NCI-H1105 treated with DMSO at 0.1 percent for 48 hours (cell line): ENCODE measurements around the gene PPP1R13L.

Source experiments
- DNase-seq: peaks from one replicate; lab custom pipeline; 2025; lab: John Stamatoyannopoulos, UW

The PPP1R13L gene

DNA sequence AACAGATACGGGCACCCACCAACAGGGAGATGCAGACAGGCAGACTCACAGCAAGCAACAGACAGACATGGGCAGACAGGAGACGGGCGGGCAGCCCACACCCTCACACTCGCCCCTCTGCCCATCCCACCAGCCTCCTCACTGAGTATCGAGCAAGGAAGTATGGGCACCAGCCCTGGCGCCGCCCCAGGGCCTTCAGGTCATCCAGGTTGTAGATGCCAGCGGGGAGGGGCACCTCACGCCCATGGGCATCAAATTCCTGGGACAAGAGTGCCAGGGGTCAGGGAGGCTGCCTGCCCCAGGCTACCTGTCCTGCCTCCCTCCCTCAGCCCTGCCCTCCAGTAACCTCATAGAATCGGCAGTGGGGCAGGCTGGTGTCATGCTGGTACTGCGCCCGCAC, 40.2 kb downstream of the PPP1R13L start:
- DNase-seq, result no peak

DNA sequence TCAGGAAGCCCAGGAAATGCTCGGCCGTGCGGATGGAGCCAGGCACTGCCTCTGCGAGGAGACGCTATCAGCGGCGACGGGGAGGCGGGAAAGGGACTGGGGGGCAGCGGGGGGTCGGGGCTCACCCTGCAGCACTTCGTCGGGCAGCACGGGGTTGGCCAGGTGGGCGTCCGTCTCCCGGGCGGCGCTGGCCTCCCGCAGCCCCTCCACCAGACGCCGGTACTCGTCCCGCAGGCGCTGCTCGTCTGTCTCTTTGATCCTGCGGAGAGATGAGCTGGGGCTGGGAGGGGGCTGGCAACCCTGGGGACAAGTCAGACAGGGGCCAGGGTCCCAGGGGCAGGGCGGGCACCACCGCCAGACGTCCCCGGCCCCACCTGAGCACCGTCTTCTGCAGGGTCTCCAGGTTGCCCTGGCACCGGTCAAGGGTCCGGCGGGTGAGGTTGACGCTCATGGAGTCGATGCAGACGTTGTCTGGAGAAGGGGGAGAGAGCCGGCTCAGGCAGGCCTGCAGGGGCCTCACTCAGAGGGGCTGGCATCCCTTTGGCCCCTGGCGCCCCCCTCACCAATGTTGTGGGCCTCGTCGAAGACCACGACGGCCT, 40.9 kb downstream of the PPP1R13L start:
- no peak for DNase-seq

DNA sequence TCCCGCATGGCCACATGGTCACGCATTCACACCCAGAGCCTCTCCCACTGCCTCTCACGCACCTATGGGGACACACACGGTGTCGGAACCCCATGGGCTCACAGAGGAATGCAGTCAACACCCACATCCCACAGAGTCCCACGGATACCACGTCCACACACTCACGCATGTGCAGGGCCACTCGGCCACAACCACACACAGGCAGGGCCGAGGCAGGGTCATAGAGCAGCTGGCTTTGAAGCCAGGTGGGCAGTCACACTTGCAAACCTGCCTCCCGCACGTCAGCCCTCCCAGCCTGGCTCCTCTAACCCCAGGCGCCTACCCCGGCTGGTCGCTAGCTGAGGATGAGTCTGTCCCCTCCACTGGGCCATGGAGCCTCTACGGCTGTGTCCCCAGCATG, 42.6 kb downstream of the PPP1R13L start:
- DNase-seq, result no peak

DNA sequence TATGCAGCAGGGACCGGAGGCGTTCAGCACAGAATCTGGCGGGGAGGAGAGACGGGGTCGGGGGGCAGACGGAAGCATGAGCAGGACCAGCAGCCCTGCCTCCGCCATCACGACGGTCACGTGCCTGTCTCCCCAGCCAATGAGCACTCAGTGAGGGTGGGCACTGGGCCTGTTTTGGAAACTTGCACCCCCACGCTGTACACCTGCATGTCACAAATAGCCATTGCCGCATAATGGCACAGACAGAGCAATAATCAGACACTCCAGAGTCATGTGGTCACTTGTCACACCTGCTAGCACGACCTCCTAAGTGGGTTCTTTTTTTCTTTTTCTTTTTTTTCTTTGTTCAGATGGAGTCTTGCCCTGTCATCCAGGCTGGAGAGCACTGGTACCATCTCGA, 43.3 kb downstream of the PPP1R13L start:
- DNase-seq, result no peak

DNA sequence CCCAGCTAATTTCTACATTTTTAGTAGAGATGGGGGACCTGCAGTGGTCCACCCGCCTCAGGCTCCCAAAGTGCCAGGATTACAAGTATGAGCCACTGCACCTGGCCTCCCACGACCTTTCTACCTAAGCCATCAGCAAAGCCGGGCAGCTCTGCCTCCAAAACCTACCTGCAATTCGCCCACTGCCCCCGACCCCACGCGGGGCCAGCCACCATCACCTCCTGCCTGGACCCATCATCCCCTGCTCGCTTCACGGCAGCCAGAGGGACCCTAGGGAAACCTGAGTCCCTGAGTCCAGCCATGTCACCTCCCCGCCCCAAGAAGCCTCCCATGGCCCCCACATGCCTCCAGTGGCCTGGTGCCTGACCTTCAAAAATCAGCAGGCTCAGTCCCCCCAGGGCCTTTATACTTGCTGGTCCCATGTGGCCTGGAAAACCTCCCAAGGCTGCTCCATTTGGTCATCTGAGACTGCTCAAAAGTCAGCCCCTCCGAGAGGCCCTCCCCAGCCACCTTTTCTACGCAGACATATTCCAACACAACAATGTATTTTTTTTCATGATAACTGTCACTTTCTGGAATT, 46.6 kb downstream of the PPP1R13L start:
- no peak for DNase-seq

DNA sequence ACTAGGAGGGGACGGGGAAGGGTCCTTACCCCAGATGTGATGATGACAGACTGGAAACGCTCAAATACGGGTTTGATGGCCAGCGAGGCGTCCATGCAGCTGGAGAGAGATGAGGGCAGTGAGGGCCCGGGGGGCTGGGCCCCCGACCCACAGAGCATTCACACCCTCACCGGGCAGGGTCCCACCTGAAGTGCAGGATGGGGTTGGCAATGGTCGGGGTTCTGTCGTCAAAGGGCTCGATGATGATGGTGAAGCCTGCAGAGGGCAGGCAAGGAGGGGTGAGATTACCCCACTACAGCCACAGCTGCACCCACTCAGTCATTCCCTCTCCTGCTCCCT, 47.5 kb downstream of the PPP1R13L start:
- DNase-seq, result no peak

DNA sequence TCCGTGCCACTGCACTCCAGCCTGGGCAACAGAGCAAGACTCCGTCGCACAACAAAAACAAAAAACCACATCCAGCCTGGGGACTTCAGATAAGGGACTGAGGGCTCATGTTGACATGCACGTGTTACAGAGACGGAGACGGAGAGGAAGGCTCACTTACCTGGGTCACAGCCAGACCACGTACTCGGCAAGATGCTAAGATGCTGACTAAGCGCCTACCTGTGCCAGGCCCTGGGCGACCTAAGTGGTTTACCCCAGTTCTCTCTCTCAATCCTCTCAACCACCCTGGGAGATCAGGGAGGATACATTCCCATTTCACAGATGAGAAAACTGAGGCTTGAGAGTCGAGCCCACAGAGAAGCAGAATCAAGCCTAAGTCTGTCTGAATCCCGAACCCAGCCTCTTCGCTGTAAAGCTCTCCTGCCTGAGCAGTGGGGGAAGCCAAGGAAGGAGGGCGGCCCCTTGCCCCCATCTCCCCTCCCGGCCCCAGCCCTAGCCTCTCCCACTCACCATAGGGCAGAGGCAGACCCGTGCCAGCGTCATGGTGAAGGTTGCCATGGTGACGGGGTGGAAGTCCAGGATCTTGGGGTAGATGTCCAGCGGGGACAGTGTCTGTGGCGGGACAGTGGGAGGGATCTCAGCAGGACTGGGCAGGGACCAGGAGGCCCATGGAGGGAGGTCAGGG, 48.0 kb downstream of the PPP1R13L start:
- DNase-seq, result no peak

DNA sequence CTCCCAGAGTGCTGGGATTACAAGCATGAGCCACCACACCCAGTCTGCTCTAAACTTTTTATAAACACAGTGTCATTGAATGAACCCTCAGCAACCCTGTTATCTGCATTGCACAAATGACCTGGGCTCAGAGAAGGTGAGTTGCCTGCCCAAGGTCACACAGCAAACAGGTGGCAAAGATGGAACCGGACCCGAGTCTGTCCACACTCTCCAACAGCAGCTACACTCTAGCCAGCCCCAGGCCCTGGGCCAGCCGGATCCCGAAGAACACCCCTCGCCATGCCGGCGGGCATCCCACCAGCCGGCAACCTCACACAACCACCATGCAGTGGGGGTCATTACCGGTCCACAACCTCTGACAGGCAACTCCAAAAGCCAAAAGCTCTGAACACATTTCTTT, 49.0 kb downstream of the PPP1R13L start:
- DNase-seq, result no peak

DNA sequence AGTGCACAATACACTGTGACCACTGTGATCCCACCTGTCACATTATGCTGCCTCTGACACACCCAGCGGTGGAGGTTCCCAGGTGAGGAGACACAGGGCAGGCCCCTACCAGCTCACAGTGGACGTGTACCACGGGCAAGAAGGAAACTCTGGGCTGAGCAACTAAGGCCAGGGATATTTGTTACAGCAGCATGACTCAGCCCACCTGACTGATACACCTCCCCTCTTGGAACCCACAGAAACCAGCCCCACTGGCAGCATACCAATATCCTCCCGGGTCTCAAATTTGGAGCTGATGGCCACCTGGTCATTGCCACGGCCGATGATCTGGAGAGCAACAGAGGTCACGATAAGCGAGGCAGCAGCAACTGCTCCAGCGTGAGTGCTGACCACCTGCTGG, 49.5 kb downstream of the PPP1R13L start:
- DNase-seq, result no peak

DNA sequence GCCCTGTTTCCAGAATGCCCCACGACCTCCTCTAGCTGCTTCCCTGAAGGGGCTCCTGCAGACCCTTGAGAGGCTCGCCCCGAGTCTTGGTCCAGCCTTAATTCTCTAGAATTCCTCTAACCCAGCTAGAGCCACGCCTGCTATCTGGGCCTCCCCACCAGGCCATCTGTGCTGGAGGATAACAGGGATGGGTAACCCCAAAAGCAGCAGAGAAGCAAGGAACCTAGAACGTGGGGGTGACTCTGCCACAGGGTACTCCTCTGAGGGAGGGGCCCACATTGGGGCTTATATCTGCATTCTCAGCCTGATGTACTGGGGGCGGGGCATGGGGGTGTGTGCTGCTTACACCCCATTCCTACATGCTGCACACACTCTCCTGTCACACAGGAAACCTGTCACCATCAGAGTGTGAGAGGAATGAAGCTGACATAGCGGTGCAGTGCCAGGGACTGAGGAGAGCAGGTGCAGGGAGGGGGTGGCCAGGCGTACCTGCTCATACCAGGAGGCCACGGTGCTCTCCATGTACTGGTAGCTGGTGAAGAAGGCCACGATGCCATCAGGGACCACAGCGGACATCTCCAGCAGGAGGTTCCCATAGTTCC, 50.5 kb downstream of the PPP1R13L start:
- no peak for DNase-seq

DNA sequence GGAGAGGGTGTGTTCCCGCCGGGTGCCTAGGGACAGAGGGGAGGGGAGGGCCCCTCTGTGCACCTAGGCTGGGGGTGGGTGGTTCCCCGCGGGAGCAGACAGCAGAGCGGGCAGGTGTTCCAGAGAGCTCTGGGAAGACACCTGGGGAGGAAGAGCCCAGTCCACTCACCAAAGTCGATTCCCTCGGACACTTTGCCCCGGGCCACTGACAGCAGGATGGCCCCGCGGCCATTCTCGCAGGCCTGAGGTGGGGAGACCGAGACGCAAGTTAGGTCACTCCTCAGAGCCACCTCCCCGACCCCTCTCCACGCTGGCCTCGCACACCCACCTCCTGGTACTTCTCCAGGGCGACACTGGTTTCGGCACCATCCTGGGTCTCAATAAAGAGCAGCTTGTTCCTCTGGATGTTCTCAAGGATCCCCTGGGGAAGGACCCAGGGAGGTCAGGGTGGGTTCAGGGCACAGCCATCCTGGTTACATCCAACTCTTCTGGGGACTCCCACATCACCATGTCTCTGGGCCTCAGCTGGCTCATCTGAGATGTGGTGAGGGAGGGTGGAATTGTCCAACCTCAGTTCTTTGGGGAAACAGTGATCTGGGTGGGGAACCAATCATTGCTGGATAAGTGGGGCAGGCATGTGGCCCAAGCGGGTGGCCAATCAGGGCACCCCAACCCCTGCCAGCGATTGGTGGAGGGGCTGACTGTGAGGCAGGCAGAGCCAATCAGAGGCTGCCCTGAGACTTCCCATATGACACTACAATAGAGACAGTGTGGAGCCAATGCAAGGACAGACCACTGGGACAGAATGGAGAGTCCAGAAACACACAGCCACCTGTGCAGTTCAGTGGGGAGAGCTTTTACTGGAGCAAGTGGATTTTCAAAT, 51.7 kb downstream of the PPP1R13L start:
- no peak for DNase-seq

DNA sequence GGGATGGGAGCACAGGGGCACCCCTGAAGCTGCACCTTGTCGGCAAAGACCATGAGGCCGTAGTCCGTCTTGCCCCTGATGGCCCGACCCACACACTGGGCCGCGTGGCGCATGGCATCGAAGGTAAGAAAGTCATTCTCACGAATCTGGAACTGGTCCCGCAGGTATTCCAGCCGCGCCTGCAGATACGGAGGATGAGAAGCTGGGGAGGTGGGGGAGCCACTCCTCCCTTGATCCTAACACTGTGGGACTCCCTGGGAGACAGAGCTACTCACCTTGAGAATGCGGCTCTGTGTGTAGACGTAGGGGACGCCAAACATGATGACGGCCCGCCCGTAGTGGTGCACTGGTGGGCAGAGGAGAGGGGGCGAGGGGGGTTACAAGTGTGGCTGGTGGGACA, 52.4 kb downstream of the PPP1R13L start:
- DNase-seq, result no peak

DNA sequence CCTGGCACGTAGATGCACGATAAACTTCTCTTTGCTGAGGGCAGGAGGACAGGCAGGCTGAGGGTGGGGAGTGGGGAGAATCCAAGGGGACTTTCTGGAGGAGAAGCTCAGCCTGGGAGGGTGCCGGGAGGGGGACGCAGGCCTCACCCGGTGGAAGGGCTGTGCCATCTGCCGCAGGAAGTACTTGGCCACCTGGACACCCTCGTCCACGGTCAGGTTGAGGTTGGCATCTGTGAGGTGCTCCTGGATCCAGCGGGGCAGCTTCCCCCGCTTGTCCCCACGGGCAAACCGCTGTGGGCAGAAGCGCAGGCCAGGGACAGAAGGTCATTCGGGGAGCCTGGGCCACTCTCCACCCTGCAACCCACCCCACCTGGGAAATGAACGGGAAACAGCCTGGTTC, 52.8 kb downstream of the PPP1R13L start:
- DNase-seq, result no peak

DNA sequence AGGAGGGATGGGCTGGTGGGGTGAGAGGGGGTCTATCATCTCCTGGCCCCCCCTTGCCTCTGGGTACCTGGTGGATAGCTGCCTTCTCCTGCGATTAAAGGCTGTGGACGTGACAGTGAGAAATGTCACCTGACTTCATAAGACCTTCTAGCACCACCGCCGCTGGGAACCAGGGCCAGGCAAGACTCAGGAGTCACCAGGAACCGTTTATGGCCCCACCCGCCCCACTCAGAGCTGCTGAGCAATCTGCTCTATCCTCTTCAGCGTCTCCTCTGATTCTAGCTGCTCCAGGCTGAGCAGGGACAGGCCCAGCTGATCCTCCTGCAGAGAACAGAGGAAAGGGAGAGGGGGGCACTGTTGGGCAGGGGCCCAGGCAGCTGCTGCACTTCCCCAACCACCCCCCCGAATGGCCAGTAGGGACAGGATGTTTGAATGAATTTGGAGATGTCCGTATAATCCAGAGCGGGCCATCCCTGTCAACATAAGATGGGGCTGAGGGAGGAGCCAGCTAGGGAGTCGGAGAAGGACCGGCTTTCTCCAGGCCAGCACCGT, 53.4 kb downstream of the PPP1R13L start:
- no peak for DNase-seq

DNA sequence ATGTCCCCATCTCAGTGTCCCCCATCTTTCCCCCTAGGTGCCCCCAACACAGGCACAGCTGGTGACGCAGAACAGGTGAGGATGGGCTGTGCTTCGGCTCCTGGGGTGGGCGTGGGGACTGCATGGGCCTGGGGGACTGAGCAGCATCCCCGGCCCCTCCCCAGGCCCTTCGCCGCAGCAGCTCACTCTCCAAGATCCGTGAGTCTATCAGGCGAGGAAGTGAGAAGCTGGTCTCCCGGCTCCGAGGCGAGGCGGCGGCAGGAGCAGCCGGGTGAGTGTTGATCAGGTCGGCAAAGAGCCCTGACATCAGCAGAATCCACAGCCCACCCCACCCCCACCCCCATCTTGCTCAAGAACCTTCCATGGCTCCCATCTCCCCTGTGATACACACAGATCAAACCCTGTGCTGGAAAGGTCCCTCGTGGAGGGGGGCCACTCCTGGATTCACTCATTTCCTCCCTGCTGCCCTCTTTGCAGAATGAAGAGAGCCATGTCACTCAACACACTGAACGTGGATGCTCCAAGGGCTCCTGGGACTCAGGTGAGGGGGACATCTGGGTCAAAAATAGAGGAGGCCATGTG, 54.3 kb downstream of the PPP1R13L start:
- DNase-seq, result no peak

DNA sequence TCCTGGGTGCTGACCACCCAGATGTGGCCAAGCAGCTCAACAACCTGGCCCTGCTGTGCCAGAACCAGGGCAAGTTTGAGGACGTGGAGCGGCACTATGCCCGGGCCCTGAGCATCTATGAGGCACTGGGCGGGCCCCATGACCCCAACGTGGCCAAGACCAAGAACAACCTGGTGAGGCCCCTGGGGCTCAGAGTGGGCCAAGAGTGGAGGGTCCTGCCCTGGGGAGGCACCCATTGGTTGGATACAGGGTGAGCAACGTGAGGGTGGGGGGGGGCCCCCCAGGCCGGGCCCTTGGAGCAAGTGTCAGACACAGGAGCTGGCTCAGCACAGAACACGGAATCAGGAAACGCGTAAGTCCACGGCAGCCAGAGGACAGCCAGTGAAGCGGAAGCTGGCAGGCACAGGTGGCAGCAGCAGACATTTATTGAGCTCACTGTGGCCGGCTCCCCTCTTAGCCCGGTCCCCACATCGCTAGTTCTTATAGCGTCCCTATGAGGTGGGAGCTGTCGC, 55.4 kb downstream of the PPP1R13L start:
- DNase-seq, result no peak

DNA sequence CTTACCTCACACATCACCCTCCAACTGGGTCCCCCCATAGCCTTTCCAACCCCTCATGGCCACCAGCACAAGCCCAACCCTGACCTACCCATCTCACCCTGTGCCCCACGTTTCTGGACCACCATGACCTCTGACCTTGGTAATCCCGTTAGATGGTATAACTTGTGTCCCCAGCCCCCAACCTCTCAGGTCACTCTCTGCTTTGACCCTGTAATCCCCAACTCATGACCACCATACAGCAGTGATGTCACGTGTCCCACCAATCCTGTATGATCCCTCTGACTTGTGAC, 55.8 kb downstream of the PPP1R13L start:
- no peak for DNase-seq

DNA sequence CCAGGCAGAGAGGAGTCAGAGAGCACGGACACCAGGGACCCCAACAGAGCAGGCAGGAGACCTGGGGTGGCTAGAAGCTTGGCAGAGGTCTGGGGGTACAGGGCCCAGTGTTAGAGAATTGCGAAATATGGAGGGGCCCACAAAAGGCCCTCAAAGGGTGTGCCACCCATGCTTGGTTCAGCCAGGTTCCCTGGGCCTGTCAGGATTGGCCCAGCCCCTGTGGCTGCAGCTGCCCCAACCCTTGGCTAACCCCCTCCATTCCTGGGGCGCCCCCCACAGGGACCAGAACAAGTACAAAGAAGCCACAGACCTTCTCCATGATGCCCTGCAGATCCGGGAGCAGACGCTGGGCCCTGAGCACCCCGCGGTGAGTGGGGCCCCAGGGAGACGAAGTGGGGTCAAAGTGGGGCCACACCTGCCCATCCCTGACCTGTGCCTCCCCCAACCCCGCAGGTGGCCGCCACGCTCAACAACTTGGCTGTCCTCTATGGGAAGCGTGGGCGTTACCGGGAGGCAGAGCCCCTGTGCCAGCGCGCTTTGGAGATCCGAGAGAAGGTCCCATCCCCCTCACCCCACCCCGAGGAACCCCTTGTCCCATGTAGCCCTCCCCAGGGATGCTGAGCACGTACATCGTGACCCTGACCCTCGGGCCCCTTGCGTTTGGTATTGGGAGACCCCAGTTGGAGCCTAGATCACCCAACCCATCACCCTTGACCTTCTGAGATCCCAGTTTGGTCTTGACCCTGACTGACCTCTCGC, 56.3 kb downstream of the PPP1R13L start:
- no peak for DNase-seq

DNA sequence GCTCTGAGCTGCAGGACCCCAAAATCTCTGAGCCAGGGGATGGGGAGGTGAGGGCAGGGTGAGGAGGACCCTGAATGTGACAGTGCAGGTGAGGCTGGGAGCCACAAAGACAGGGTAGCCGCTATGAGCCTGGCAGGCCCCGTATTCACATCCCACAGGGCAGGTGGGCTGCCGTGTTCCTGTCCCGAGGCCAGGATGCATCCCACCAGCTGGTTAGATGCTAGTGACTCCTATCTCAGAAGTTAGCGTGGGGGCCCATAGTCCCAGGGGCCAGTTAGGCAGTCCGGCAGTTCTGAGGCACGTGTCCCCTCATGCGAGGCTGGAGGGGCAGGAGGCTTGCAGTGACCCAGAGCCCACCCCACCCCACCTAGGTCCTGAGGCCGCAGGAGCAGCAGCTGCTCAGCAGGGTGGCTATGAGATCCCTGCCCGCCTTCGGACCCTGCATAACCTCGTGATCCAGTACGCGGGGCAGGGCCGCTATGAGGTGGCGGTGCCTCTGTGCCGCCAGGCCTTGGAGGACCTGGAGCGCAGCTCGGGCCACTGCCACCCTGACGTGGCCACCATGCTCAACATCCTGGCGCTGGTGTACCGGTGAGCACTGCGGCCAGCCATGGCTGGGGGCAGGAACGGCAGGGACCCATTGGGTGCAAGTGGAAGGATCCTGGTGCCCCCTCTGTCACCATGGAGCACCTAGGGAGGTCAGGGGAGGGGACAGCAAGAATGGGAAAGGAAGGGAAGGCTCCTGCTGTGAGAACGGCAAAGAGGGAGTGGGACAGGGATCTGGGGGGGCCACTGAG, 57.1 kb downstream of the PPP1R13L start:
- no peak for DNase-seq

DNA sequence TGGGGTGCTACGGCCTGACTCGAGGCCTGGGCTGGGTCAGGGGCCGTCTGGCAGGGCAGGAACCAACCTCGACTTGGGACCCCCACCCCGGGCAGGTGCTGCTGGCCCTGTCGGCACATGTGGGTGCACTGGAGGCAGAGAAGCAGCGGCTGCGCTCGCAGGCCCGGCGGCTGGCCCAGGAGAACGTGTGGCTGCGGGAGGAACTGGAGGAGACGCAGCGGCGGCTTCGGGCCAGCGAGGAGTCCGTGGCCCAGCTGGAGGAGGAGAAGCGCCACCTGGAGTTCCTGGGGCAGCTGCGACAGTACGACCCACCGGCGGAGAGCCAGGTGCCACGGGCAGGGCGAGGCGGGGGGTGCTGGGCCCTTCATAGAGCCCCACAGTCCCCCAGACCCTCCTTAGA, 58.4 kb downstream of the PPP1R13L start:
- no peak for DNase-seq
